NCI-H510A (cell line): ENCODE measurements around the gene TMPRSS11B.
"Not testable (repeated sequence)": the region's sequence is repeated elsewhere in the genome, so short reads cannot be mapped to it uniquely, and the experiment has no call there.

Experiments used
- DNase-seq: peaks from one replicate; lab custom pipeline; 2025; lab: John Stamatoyannopoulos, UW

The TMPRSS11B gene

DNA sequence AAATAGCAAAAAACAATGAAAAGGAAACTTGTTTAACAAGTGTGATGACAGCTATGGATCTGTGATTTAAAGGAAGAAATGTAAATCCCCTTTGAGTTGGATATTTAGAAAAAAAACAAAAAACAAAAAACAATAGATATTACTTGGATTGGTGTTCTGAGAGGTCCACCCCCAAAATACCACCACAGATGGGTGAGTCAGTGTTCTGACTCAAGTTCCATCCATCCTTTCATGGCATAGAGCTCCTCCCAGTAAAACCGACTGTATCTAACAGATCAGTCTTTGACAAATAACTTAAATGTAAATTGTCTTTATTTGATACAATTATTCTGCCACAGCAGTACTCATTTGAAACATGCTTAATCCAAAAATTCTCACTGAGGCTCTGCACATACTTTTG, 27.4 kb downstream of the TMPRSS11B start:
- no peak for DNase-seq

DNA sequence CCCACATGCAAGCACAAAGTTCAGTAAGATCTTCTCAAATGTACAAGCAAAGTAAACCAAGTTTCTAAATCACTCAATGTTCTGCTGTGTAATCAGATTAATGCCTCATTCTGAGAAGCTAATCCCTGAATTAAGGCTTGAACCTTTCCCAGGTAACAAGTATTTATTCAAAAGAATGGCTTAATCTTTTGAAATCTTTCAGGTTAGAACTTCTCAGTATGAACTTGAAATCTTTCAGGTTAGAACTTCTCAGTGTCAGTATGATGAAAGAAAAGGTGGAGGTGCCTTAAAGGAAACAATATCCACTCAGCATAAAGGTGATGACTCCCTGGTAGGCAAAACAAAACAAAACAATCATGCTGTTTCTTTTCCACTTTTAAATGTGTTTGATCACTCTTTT, 29.0 kb downstream of the TMPRSS11B start:
- no peak for DNase-seq

DNA sequence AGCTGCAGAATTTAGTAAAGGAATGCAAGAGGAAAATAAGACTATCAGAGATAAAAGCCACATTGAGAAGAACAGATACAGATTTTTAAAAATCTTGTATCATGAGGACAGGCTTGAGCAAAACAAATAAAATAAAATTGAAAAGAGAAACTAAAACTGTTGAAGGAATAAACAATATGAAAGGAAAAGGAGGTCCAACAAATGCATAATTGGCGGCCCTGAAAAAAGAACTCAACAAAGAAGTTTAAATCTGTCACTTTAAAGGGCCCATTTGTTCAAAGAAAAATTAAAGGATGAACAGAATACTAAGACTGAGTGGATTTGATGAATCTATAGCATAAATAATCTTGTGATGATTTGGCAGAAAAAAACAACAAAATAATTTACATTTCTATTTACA, 36.5 kb downstream of the TMPRSS11B start:
- DNase-seq: no peak

DNA sequence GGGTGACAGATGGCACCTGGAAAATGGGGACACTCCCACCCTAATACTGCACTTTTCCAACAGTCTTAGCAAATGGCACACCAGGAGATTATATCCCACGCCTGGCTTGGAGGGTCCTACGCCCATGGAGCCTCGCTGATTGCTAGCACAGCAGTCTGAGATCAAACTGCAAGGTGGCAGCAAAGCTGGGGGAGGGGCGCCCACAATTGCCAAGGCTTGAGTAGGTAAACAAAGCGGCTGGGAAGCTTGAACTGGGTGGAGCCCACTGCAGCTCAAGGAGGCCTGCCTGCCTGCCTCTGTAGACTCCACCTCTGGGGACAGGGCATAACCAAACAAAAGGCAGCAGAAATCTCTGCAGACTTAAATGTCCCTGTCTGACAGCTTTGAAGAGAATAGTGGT, 51.2 kb downstream of the TMPRSS11B start:
- not testable (repeated sequence) for DNase-seq

DNA sequence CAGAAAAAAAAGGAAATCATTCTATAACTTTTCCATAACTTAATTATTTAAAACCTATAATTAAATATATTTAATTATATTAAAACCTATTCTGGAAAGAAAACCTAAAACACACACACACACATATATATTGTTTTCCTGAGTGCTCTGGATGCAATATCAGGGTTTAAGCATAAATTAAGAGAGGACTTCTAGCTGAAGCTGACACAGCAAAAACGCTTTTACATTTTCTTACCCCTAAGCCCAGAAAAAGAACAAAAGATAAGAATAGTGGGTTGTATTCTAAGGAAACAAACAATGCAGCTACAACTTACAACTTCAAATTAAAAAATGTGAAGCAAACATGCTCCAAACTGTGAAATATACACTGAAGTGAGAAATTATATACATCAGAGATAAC, 52.3 kb downstream of the TMPRSS11B start:
- DNase-seq: no peak

DNA sequence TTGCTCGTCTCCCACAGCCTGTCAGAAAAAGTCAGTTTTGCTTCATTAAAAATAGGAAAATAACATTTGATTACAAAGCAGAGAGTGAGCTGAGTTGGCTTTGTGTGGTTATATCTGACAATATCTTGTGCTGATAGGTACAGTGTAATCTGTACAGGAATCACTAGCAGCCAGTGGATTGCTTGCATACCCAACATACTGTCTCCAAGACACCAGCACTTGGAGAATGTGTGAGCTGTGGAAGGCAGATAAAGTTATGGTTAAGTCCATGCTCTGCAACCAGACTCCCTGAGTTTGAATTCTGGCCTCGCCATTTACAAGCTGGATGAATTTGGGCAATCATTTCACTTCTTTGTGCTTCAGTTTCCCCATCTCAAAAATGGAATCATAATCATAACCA, 58.3 kb downstream of the TMPRSS11B start:
- DNase-seq: no peak

DNA sequence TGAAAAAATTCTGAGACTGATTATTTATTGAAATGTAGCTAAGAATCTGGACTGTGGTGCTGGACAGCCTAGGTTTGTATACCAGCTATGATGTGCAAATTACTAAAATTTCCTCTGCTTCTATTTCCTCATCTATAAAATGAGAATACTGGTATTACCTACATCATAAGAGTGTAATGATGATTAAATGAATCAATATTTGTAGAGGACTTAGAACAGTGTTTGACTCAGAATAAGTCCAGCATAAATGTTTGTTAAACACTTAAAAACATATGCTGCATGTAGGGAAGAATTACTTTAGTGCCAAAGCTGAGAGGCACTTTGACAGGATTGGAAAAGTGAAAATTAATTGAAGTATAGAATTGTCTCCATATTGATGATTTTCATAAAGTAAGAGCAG, 60.6 kb downstream of the TMPRSS11B start:
- DNase-seq: peak; percentile 3

DNA sequence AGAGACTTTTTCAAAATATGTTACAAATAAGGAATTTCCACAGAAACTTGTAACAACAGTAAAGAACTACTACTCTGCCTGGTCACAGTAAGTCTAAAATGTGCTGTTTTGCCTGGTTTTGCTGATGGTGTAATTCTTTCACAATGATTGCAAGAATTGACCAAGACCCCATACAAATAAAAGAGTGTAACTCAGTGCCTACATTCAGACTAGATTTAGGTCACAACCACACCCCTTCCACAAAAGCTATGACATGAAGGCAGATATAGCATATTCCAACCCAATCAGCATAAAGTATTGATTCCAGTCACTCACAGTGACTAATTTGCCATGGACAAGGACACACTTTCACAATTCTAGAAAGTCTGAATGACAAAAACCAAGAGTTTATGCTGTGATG, 62.1 kb downstream of the TMPRSS11B start:
- DNase-seq: no peak

DNA sequence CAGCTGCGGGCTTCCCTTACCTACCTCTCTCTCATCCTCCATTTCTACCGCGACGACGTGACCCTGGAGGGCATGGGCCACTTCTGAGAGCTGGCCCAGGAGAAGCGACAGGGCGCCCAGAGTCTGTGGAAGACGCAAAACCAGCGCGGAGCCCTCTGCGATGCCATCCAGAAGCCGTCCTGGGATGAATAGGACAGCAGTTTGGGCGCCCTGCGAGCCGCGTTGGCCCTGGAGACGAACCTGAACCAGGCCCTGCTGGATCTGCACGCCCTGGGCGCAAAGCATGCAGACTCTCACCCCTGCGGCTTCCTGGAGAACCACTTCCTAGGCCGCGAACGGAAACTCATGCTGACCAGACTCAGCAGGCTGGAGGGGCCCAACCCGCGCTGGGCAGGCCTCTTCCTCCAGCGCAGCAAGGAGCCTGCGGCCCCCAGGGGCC, 63.1 kb downstream of the TMPRSS11B start:
- no peak for DNase-seq

DNA sequence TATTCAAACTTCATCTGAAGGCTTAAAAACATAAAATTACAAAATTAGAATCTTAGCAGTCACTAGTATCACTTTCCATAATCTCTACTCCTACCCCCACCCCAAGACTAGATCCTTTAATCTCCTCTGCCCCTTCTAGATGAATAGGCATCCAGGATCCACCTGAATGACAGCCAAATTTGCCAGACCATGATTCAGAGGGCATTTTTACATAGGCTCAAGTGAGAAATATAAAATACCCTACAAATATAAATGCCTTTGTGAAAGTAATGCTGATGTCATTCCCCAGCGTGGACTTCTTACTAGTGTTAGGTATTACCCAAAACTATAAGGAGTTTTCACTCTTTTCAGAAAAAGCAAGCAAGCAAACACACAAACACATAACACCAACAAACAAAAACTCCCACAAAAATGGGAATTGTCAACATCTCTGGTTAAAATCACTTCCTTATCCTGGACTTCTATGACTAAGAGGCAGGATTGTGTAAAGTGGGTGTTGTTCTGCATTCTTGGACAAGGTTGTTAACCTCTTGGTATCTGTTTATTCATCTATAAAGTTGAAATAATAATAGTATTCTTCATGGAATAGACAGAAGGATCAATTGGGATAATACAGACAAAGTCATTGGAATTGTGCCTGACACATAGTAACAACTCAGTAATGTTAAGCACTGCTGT, 64.5 kb downstream of the TMPRSS11B start:
- DNase-seq: no peak

DNA sequence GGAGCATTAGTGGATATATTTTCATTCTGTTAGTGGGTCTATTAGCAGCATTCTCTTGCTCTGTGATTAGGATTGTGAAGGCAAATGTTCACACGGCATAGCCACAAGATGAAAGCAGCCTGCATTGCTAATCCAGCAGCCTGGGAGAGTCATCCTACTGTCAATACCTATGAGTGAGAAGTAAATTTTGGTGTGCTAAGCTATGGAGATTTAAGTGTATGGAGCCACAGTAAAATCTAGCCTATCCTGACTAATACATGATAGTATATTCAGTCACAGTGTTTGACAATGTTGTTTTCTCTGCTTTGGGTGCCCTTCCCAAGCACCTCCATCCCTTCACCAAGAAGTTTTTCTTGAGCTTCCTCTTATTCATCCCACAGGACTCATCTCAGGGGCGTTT, 68.6 kb downstream of the TMPRSS11B start:
- no peak for DNase-seq
